ENCODE measurements around the gene PIK3C2B. TPM values are rescaled to one million over a fixed set of nuclear protein-coding genes. Genes with fewer than 3 reads are reported as not detected.

Gene PIK3C2B
- polyA plus RNA-seq, 1 donor (not counting 4 experiments of a cell fraction or from before 2014, with no cell fraction given), result 5.4 TPM

DNA sequence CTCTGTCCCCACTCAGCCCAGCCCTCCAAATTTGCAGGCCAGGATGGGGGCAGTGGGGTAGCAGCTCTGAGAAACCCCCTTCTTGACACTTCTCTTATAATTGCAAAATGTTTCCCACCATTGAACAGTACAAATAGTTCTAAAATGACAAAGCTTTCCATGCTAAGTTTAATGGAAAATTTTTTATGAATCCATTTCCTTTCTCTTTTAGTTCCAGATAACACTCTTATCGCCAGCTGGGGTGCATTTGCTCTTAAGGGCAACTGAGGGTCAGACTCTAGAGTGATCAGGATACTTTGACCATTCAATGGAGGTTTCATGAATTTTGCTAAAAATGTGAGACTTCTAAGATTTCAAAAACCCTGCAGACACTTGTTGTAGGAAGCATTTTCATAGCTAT is 29.9 kb downstream of the PIK3C2B start:
- no peak for TF ChIP-seq EZH2 (IDR thresholded peaks at IDR 0.05; ENCODE audit: low read length)
- TF ChIP-seq, protein P1, sequence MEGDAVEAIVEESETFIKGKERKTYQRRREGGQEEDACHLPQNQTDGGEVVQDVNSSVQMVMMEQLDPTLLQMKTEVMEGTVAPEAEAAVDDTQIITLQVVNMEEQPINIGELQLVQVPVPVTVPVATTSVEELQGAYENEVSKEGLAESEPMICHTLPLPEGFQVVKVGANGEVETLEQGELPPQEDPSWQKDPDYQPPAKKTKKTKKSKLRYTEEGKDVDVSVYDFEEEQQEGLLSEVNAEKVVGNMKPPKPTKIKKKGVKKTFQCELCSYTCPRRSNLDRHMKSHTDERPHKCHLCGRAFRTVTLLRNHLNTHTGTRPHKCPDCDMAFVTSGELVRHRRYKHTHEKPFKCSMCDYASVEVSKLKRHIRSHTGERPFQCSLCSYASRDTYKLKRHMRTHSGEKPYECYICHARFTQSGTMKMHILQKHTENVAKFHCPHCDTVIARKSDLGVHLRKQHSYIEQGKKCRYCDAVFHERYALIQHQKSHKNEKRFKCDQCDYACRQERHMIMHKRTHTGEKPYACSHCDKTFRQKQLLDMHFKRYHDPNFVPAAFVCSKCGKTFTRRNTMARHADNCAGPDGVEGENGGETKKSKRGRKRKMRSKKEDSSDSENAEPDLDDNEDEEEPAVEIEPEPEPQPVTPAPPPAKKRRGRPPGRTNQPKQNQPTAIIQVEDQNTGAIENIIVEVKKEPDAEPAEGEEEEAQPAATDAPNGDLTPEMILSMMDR (optimal IDR thresholded peaks at IDR 0.05 in 1 of 3, IDR thresholded peaks at IDR 0.05 in 1 of 3, conservative IDR thresholded peaks at IDR 0.05 in 1 of 3; ENCODE audit: extremely low read depth in 1 of 3, insufficient read depth in 2 of 3, low read length in 3 of 3), result no peak
- H3K27ac ChIP-seq (ENCODE audit: control insufficient read depth, insufficient read depth, low read length), result no peak overlapping the region
- H3K79me2 ChIP-seq (ENCODE audit: control insufficient read depth, insufficient read depth, low read length), result no peaks in the 10 kb centered on the region
- H3K36me3 ChIP-seq (ENCODE audit: control insufficient read depth in 2 of 2, extremely low read depth in 1 of 2, insufficient read depth in 2 of 2, low read length in 2 of 2), result peaks cover 4 to 5% of the 10 kb centered on the region in 2 experiments
- H3K4me2 ChIP-seq (ENCODE audit: control insufficient read depth, extremely low read depth, insufficient read depth, low read depth, low read length), result no peak overlapping the region
- DNase-seq (ENCODE audit: low read depth, low spot score) (no peak), FAIRE-seq (no peak)
- H4K20me1 ChIP-seq (ENCODE audit: control insufficient read depth, extremely low read depth, insufficient read depth, low read length), result no peaks in the 10 kb centered on the region
- peaks cover 9% of the 10 kb centered on the region for H3K4me1 ChIP-seq (ENCODE audit: control insufficient read depth, extremely low read depth, insufficient read depth, low read length)
- no peaks in the 10 kb centered on the region for H3K27me3 ChIP-seq (ENCODE audit: control insufficient read depth, extremely low read depth, insufficient read depth, low read length)
- no peaks in the 10 kb centered on the region for H3K9me1 ChIP-seq (ENCODE audit: control insufficient read depth, extremely low read depth, insufficient read depth, low read length)
- no peak overlapping the region for H3K9ac ChIP-seq (ENCODE audit: control insufficient read depth, extremely low read depth, insufficient read depth, low read length)
- H3K4me3 ChIP-seq (ENCODE audit: control insufficient read depth in 2 of 3, extremely low read depth in 1 of 3, insufficient read depth in 2 of 3, low read depth in 1 of 3, low read length in 3 of 3), result no peak overlapping the region
- no peak overlapping the region for H2AFZ ChIP-seq (ENCODE audit: control insufficient read depth, low read length)
- H3K9me3 ChIP-seq (ENCODE audit: control insufficient read depth, low read depth, low read length), result no peaks in the 10 kb centered on the region
- dilution Hi-C loops (cut with MboI; ENCODE audit: extremely low pct_ligation_motif_present, low sequenced_read_pairs), result no loop called here

DNA sequence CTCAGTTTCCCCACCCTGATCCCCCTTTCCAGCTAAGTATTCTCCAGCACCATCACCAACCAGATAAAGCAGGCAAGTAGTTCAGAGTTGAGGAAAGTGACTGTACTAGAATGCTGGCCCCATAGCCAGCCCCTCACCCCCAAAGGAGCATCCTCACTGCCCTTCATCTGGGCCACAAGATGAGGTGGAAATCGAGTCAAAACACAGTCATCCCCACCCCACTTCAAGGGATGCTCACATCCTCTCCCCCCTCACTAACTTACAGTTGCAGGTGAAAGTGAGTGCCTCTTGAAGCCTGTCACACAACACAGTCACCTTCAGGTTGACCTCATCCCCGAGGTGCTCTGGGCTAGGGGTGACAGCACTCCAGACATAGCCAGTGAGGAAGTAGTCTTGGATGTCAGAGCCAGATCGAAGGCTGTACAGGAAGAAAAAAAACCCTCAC is 30.4 kb downstream of the PIK3C2B start:
- H3K27ac ChIP-seq (ENCODE audit: control insufficient read depth, insufficient read depth, low read length), result no peak overlapping the region
- H3K27me3 ChIP-seq (ENCODE audit: control insufficient read depth, extremely low read depth, insufficient read depth, low read length), result no peaks in the 10 kb centered on the region
- no peak overlapping the region for H3K9ac ChIP-seq (ENCODE audit: control insufficient read depth, extremely low read depth, insufficient read depth, low read length)
- H3K4me3 ChIP-seq (ENCODE audit: control insufficient read depth in 2 of 3, extremely low read depth in 1 of 3, insufficient read depth in 2 of 3, low read depth in 1 of 3, low read length in 3 of 3), result no peak overlapping the region
- FAIRE-seq (no peak), DNase-seq (ENCODE audit: low read depth, low spot score) (no peak)
- H2AFZ ChIP-seq (ENCODE audit: control insufficient read depth, low read length), result no peak overlapping the region
- H3K9me3 ChIP-seq (ENCODE audit: control insufficient read depth, low read depth, low read length), result no peaks in the 10 kb centered on the region
- dilution Hi-C loops (cut with MboI; ENCODE audit: extremely low pct_ligation_motif_present, low sequenced_read_pairs), result no loop called here
- no peaks in the 10 kb centered on the region for H4K20me1 ChIP-seq (ENCODE audit: control insufficient read depth, extremely low read depth, insufficient read depth, low read length)
- no peaks in the 10 kb centered on the region for H3K9me1 ChIP-seq (ENCODE audit: control insufficient read depth, extremely low read depth, insufficient read depth, low read length)
- no peak for TF ChIP-seq EZH2 (IDR thresholded peaks at IDR 0.05; ENCODE audit: low read length)
- TF ChIP-seq, protein P1 (optimal IDR thresholded peaks at IDR 0.05 in 1 of 3, IDR thresholded peaks at IDR 0.05 in 1 of 3, conservative IDR thresholded peaks at IDR 0.05 in 1 of 3; ENCODE audit: extremely low read depth in 1 of 3, insufficient read depth in 2 of 3, low read length in 3 of 3), result no peak
- H3K4me1 ChIP-seq (ENCODE audit: control insufficient read depth, extremely low read depth, insufficient read depth, low read length), result peaks cover 9% of the 10 kb centered on the region
- no peaks in the 10 kb centered on the region for H3K79me2 ChIP-seq (ENCODE audit: control insufficient read depth, insufficient read depth, low read length)
- H3K4me2 ChIP-seq (ENCODE audit: control insufficient read depth, extremely low read depth, insufficient read depth, low read depth, low read length), result no peak overlapping the region
- H3K36me3 ChIP-seq (ENCODE audit: control insufficient read depth in 2 of 2, extremely low read depth in 1 of 2, insufficient read depth in 2 of 2, low read length in 2 of 2), result peaks cover 2 to 8% of the 10 kb centered on the region in 2 experiments

All from keratinocyte (primary cell).